Measurements from ENCODE around the gene HMG20A. TPM values are rescaled to one million over a fixed set of nuclear protein-coding genes. Genes with fewer than 3 reads are reported as not detected.

The HMG20A gene
- total RNA-seq, 2 donors from 2014 or later = 15.9 to 51.4 TPM

DNA sequence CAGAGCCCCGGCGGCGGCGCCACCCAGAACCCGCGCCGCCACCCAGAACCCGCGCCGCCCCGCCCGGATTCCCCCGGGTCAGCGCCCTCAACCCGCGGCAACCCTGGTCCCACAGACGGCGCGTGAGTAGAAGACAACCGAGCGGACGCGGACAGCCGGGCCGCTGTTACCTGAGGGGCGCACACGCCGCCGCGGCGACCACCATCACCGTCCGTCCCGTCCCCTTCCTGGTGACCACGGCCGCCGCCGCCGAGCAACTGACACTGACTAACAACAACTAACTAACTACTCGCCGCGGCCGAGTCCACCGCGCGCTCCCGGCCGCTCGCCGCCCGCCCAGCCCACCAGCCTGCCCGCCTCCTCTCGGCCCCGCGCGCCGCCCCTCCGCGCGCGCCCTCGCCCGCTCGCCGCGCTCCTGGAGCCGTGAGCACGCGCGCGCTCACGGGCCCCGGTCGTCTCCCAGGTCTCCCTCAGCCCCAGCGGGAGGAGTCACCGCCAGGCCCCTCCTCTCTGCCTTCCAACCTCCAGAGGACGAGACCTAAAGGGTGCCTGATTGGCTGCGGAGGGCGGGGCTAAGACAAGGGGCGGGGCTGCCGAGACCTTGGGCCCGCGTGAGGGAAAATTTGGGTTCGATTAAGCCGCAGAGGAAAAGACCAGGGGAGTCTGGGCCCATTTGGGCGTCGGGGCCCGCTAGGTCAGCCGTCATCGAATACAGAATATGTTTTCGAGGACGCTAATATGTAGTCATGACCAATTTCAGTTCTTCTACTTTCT is 665 bp upstream of the HMG20A start, which contains the start of gene PEAK1:
Gene PEAK1 (minus strand): TSS at position 269 of the 774 bp plus-strand sequence. CDS start 238,178 bp downstream, outside the sequence.
- intact Hi-C loops (cut with DNase I) = loop anchor here (2.0 to 10.0 kb wide), 3 partner anchors 77 to 348 kb away; partner anchors contain the start of gene TSPAN3
- DNase-seq (ENCODE audit: low spot score) = peak; percentile 99
- no peaks in the 10 kb centered on the region for H3K9me3 ChIP-seq
- no peaks in the 10 kb centered on the region for H3K27me3 ChIP-seq (replicated peaks; ENCODE audit: insufficient read depth)
- peak within 1 kb of the TSS; percentile 89 to 91 for H3K27ac ChIP-seq
- H3K4me1 ChIP-seq (replicated peaks) = no peaks in the 10 kb centered on the region
- WGBS = under 1% methylated on average over 24 of the region's 92 CpGs
- TF ChIP-seq POLR2AphosphoS5 (IDR thresholded peaks at IDR 0.05) (no peak), POLR2A (IDR thresholded peaks at IDR 0.05) (peak; percentile 74)
- H3K36me3 ChIP-seq = no peaks in the 10 kb centered on the region
- H3K4me3 ChIP-seq = peak within 1 kb of the TSS; percentile 65 to 81

DNA sequence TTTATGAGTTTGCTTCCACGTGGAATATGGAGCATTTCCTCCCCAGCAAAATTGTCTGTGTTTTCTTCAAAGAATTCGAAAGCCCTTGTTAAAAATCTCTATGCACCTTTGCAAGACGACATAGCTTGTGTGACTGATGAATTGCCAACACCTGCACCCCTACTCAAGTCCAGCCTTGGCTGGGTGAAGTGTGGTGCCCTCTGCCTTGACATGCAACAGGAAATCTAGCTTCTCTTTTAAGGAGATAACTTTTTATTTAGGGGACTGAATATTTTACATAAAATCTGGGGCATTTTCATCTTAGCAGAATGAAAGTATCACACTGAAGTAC is 647 bp downstream of the HMG20A start:
- Histone ChIP-seq H3K4me1 (replicated peaks) (no peaks in the 10 kb centered on the region), H3K4me3 (peak overlapping the region; percentile 65 to 81), H3K27me3 (replicated peaks; ENCODE audit: insufficient read depth) (no peaks in the 10 kb centered on the region), H3K36me3 (no peaks in the 10 kb centered on the region), H3K9me3 (no peaks in the 10 kb centered on the region), H3K27ac (peak overlapping the region in 1 of 2 donors; percentile 91)
- intact Hi-C loops (cut with DNase I) = no loop called here
- no peak for TF ChIP-seq POLR2A (IDR thresholded peaks at IDR 0.05)
- TF ChIP-seq, protein P1, sequence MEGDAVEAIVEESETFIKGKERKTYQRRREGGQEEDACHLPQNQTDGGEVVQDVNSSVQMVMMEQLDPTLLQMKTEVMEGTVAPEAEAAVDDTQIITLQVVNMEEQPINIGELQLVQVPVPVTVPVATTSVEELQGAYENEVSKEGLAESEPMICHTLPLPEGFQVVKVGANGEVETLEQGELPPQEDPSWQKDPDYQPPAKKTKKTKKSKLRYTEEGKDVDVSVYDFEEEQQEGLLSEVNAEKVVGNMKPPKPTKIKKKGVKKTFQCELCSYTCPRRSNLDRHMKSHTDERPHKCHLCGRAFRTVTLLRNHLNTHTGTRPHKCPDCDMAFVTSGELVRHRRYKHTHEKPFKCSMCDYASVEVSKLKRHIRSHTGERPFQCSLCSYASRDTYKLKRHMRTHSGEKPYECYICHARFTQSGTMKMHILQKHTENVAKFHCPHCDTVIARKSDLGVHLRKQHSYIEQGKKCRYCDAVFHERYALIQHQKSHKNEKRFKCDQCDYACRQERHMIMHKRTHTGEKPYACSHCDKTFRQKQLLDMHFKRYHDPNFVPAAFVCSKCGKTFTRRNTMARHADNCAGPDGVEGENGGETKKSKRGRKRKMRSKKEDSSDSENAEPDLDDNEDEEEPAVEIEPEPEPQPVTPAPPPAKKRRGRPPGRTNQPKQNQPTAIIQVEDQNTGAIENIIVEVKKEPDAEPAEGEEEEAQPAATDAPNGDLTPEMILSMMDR (IDR thresholded peaks at IDR 0.05) = no peak
- TF ChIP-seq POLR2AphosphoS5 (IDR thresholded peaks at IDR 0.05) = no peak
- 1% methylated on average over 3 of the region's 3 CpGs for WGBS
- no peak for DNase-seq (ENCODE audit: low spot score)

DNA sequence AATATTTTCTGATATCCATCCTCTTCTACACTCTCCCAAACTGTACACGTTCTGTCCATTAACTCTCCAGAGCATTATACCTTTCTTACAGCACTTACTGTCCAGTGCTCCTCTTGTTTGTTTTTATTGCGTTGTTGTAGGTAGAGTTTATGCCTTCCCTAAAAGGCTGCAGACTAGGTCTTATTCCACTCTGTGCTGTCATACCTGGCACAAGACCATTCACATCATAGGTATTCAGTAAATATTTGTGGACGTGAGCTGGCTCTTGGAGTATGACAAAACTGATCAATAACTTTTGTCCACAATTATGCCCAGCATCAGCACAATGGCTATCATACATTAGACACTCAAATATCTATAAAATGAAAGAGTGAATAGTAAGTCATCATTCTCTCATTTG is 4.4 kb downstream of the HMG20A start:
- Histone ChIP-seq H3K4me3 (no peak overlapping the region), H3K27me3 (replicated peaks; ENCODE audit: insufficient read depth) (no peaks in the 10 kb centered on the region), H3K27ac (no peak overlapping the region), H3K36me3 (no peaks in the 10 kb centered on the region), H3K9me3 (no peaks in the 10 kb centered on the region), H3K4me1 (replicated peaks) (no peaks in the 10 kb centered on the region)
- DNase-seq (ENCODE audit: low spot score) = no peak
- intact Hi-C loops (cut with DNase I) = no loop called here
- 77% methylated on average over 3 of the region's 3 CpGs for WGBS
- TF ChIP-seq POLR2A (IDR thresholded peaks at IDR 0.05) = no peak
- no peak for TF ChIP-seq POLR2AphosphoS5 (IDR thresholded peaks at IDR 0.05)
- TF ChIP-seq, protein P1 (IDR thresholded peaks at IDR 0.05) = no peak

DNA sequence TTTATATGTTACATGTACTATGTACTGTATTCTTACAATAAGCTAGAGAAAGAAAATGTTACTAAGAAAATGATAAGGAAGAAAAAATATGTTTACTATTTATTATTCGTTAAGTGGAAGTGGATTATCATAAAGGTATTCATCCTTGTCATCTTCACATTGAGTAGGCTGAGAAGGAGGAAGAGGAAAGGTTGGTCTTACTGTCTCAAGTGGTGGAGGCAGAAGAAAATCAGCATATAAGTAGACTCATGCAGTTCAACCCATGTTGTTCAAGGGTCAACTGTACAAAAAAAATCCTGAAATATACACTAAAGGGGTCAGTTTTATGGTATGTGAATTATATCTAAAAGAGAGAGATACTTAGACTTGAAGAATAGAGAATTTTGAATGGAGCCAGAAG is 5.7 kb downstream of the HMG20A start:
- H3K36me3 ChIP-seq = no peaks in the 10 kb centered on the region
- no peaks in the 10 kb centered on the region for H3K4me1 ChIP-seq (replicated peaks)
- no peaks in the 10 kb centered on the region for H3K27me3 ChIP-seq (replicated peaks; ENCODE audit: insufficient read depth)
- TF ChIP-seq POLR2A (IDR thresholded peaks at IDR 0.05) = no peak
- TF ChIP-seq, protein P1 (IDR thresholded peaks at IDR 0.05) = no peak
- no peak for TF ChIP-seq POLR2AphosphoS5 (IDR thresholded peaks at IDR 0.05)
- DNase-seq (ENCODE audit: low spot score) = no peak
- intact Hi-C loops (cut with DNase I) = no loop called here
- H3K9me3 ChIP-seq = no peaks in the 10 kb centered on the region
- WGBS = 98% methylated on average over 1 of the region's 1 CpG
- H3K27ac ChIP-seq = no peak overlapping the region
- no peak overlapping the region for H3K4me3 ChIP-seq

DNA sequence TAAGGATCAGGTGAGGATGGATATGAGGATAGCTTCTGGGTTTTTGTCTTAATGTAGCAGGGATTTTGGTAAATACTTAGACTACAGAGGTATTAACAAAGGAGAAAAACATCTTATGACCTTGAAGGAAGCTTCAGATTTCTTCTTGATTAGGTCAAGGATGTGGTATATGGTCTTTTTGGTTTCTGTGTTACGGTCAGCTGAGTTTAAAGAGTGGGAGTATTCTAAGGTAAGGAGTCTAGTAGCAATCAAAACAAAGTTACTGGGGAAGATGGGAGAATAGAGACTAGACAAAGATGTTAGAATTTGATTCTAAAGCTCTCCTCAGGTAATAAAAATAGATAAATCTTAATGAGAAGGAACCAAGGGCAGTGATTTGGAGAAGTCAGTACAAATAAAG is 6.2 kb downstream of the HMG20A start:
- Histone ChIP-seq H3K27ac (no peak overlapping the region), H3K9me3 (no peaks in the 10 kb centered on the region), H3K4me3 (no peak overlapping the region), H3K36me3 (no peaks in the 10 kb centered on the region), H3K4me1 (replicated peaks) (no peaks in the 10 kb centered on the region), H3K27me3 (replicated peaks; ENCODE audit: insufficient read depth) (no peaks in the 10 kb centered on the region)
- no peak for DNase-seq (ENCODE audit: low spot score)
- intact Hi-C loops (cut with DNase I) = no loop called here
- TF ChIP-seq POLR2A (IDR thresholded peaks at IDR 0.05) (no peak), POLR2AphosphoS5 (IDR thresholded peaks at IDR 0.05) (no peak)
- TF ChIP-seq, protein P1 (IDR thresholded peaks at IDR 0.05) = no peak
- 89% methylated on average over 1 of the region's 1 CpG for whole genome bisulfite sequencing

Data from prostate gland (tissue), 2 donors.